Common myeloid progenitor, CD34-positive (primary cell): Measurements from ENCODE around the gene TPGS1.

Experiments used
- CTCF ChIA-PET: fragments of 350-600 bp; sonication (Branson Sonifier 250); formaldehyde crosslinking; loops from one replicate; lab custom pipeline; 2021; ENCODE audit warnings: antibody characterized with exemption; lab: Charles Lee
- POLR2A ChIA-PET: fragments of 350-600 bp; sonication (Branson Sonifier 250); formaldehyde crosslinking; loops from one replicate; lab custom pipeline; 2021; ENCODE audit warnings: antibody characterized with exemption; lab: Charles Lee
- DNase-seq, 3 donors: peaks; one replicate each; pipeline versions ENCODE4 v3.0.0 to v3.0.0-alpha.2; 2013
- H3K27ac ChIP-seq, 2 experiments: 1 replicate in 1 of 2; 2 replicates in 1 of 2; pipeline ENCODE4 v1.7.0; 2013; ENCODE audit warnings: inconsistent platforms in 2 of 2, low read length in 2 of 2, mild to moderate bottlenecking in 2 of 2, low read depth in 1 of 2, moderate library complexity in 1 of 2; ENCODE audit not compliant: severe bottlenecking in 2 of 2, insufficient read depth in 1 of 2, poor library complexity in 1 of 2
- H3K27me3 ChIP-seq, 5 experiments: replicated peaks in 2 of 5; 1 replicate in 3 of 5; 2 replicates in 2 of 5; pipeline versions ENCODE4 v1.6.1 to v1.7.0; 2013; ENCODE audit warnings: low read length in 4 of 5, mild to moderate bottlenecking in 2 of 5, moderate library complexity in 2 of 5, inconsistent platforms in 1 of 5; ENCODE audit not compliant: insufficient read depth in 5 of 5, control insufficient read depth in 4 of 5
- H3K36me3 ChIP-seq, 4 experiments: 1 replicate in 2 of 4; 2 replicates in 2 of 4; pipeline versions ENCODE4 v1.6.1 to v1.7.0; 2013; ENCODE audit warnings: low read length in 3 of 4, control low read depth in 1 of 4, mild to moderate bottlenecking in 1 of 4; ENCODE audit not compliant: control insufficient read depth in 4 of 4, insufficient read depth in 4 of 4
- H3K4me1 ChIP-seq, 4 experiments: 1 replicate in 3 of 4; 2 replicates in 1 of 4; pipeline versions ENCODE4 v1.6.1 to v1.7.1; 2013; ENCODE audit warnings: low read length in 3 of 4, mild to moderate bottlenecking in 3 of 4, control low read depth in 1 of 4, inconsistent platforms in 1 of 4, moderate library complexity in 1 of 4; ENCODE audit not compliant: control insufficient read depth in 4 of 4, insufficient read depth in 4 of 4; ENCODE audit errors: control extremely low read depth in 1 of 4
- H3K4me3 ChIP-seq, 7 experiments: 1 replicate in 4 of 7; 2 replicates in 3 of 7; pipeline versions ENCODE4 v1.5.1 to v1.7.0; 2013; ENCODE audit warnings: mild to moderate bottlenecking in 7 of 7, low read length in 6 of 7, moderate library complexity in 6 of 7, inconsistent platforms in 2 of 7, low read depth in 2 of 7, control low read depth in 1 of 7; ENCODE audit not compliant: insufficient read depth in 4 of 7, control insufficient read depth in 1 of 7; ENCODE audit errors: extremely low read depth in 1 of 7
- H3K9me3 ChIP-seq, 5 experiments: 1 replicate in 4 of 5; 2 replicates in 1 of 5; pipeline versions ENCODE4 v1.6.1 to v1.7.1; 2013; ENCODE audit warnings: low read length in 4 of 5, mild to moderate bottlenecking in 2 of 5, inconsistent platforms in 1 of 5, low read depth in 1 of 5, moderate library complexity in 1 of 5; ENCODE audit not compliant: control insufficient read depth in 4 of 5, insufficient read depth in 2 of 5; ENCODE audit errors: control extremely low read depth in 1 of 5
- WGBS: methylation state at CpG from one replicate; pipeline ENCODE4 v1.1.5; 2013; ENCODE audit not compliant: insufficient coverage; 5-methylcytosine and 5-hydroxymethylcytosine counted together

TPGS1 gene

GRCh38 chr19:493391-494170 lies 13.7 kb upstream of the TPGS1 start:
- Histone ChIP-seq H3K27me3 (peaks cover 0 to 40% (median 5%) of the 10 kb centered on the region in 5 experiments), H3K4me1 (peaks cover 0 to 18% (median 13%) of the 10 kb centered on the region in 4 experiments), H3K4me3 (no peak overlapping the region), H3K36me3 (no peaks in the 10 kb centered on the region), H3K9me3 (no peaks in the 10 kb centered on the region), H3K27ac (no peak overlapping the region)
- CTCF ChIA-PET, result interaction anchor here (0.7 to 1.0 kb wide), 2 partner anchors 13 to 17 kb away, joined by 3 to 4 read pairs; no protein-coding TSS in a partner anchor
- no peak for DNase-seq
- WGBS, result 47% methylated on average over 16 of the region's 23 CpGs
- POLR2A ChIA-PET, result no interaction called here

GRCh38 chr19:494171-495080 lies 12.9 kb upstream of the TPGS1 start:
- 41% methylated on average over 15 of the region's 22 CpGs for WGBS
- no peak overlapping the region for H3K27ac ChIP-seq
- H3K4me1 ChIP-seq, result peaks cover 0 to 16% (median 11%) of the 10 kb centered on the region in 4 experiments
- H3K36me3 ChIP-seq, result no peaks in the 10 kb centered on the region
- ChIA-PET CTCF (interaction anchor here (0.7 to 1.3 kb wide), 3 partner anchors 12 to 16 kb away, joined by 3 to 9 read pairs (median 4); no protein-coding TSS in a partner anchor), POLR2A (no interaction called here)
- DNase-seq, result no peak
- H3K4me3 ChIP-seq, result no peak overlapping the region
- peaks cover 0 to 49% (median 8%) of the 10 kb centered on the region in 5 experiments for H3K27me3 ChIP-seq
- no peaks in the 10 kb centered on the region for H3K9me3 ChIP-seq

GRCh38 chr19:495081-495401 lies 12.3 kb upstream of the TPGS1 start:
- H3K9me3 ChIP-seq, result no peaks in the 10 kb centered on the region
- no peak overlapping the region for H3K27ac ChIP-seq
- ChIA-PET CTCF (interaction anchor here (1.2 to 1.3 kb wide), 2 partner anchors 12 kb away, joined by 3 to 9 read pairs; no protein-coding TSS in a partner anchor), POLR2A (no interaction called here)
- no peak overlapping the region for H3K4me3 ChIP-seq
- no peak for DNase-seq
- peaks cover 0 to 54% (median 11%) of the 10 kb centered on the region in 5 experiments for H3K27me3 ChIP-seq
- H3K4me1 ChIP-seq, result peaks cover 0 to 12% (median 7%) of the 10 kb centered on the region in 4 experiments
- WGBS, result 62% methylated on average over 3 of the region's 10 CpGs
- no peaks in the 10 kb centered on the region for H3K36me3 ChIP-seq

GRCh38 chr19:495402-496111 lies 11.7 kb upstream of the TPGS1 start:
- H3K36me3 ChIP-seq, result no peaks in the 10 kb centered on the region
- no peak overlapping the region for H3K27ac ChIP-seq
- ChIA-PET POLR2A (no interaction called here), CTCF (interaction anchor here (1.2 to 1.3 kb wide), 2 partner anchors 11 to 13 kb away, joined by 3 to 9 read pairs; no protein-coding TSS in a partner anchor)
- 34% methylated on average over 31 of the region's 32 CpGs for WGBS
- H3K9me3 ChIP-seq, result no peaks in the 10 kb centered on the region
- DNase-seq, result peak in 2 of 3 donors; percentile 52 to 53
- H3K4me3 ChIP-seq, result no peak overlapping the region
- H3K4me1 ChIP-seq, result peaks cover 0 to 12% (median 6%) of the 10 kb centered on the region in 4 experiments
- peaks cover 0 to 57% (median 12%) of the 10 kb centered on the region in 5 experiments for H3K27me3 ChIP-seq

- no peaks in the 10 kb centered on the region for H3K36me3 ChIP-seq
- H3K4me3 ChIP-seq, result no peak within 1 kb of the TSS
- no peaks in the 10 kb centered on the region for H3K9me3 ChIP-seq
- CTCF ChIA-PET, result interaction anchor here (1.2 to 1.3 kb wide), 2 partner anchors 10 to 14 kb away, joined by 3 to 9 read pairs; no protein-coding TSS in a partner anchor
- POLR2A ChIA-PET, result no interaction called here
- H3K4me1 ChIP-seq, result peaks cover 0 to 12% (median 5%) of the 10 kb centered on the region in 4 experiments
- no peak within 1 kb of the TSS for H3K27ac ChIP-seq
- WGBS, result 19% methylated on average over 12 of the region's 33 CpGs
- peaks cover 0 to 57% (median 12%) of the 10 kb centered on the region in 5 experiments for H3K27me3 ChIP-seq
- DNase-seq, result no peak
Observed at GRCh38 chr19:496112-496665, 11.1 kb upstream of the TPGS1 start, which contains the start of gene MADCAM1. Gene MADCAM1 (plus strand): TSS chr19:496486. CDS start chr19:496500, 14 bp downstream.

GRCh38 chr19:496986-497385 lies 10.3 kb upstream of the TPGS1 start:
- Histone ChIP-seq H3K27me3 (peaks cover 0 to 57% (median 12%) of the 10 kb centered on the region in 5 experiments), H3K36me3 (no peaks in the 10 kb centered on the region), H3K27ac (no peak overlapping the region), H3K9me3 (no peaks in the 10 kb centered on the region), H3K4me1 (peaks cover 0 to 12% (median 4%) of the 10 kb centered on the region in 4 experiments), H3K4me3 (no peak overlapping the region)
- ChIA-PET POLR2A (no interaction called here), CTCF (no interaction called here)
- 20% methylated on average over 1 of the region's 18 CpGs for WGBS
- DNase-seq, result no peak
